22Rv1 (cell line): ENCODE results near the gene GJB6.

Experiments used
- ZFX ChIP-seq: fragments of 450-650 bp; IDR thresholded peaks from 2 replicates; pipeline ENCODE4 v1.6.1; 2017; ENCODE audit warnings: antibody characterized with exemption, borderline replicate concordance
- TF ChIP-seq, protein P1 (sequence below): fragments of 450-650 bp; IDR thresholded peaks from 2 replicates; pipeline ENCODE4 v1.5.1; 2017; ENCODE audit warnings: mild to moderate bottlenecking

- TF ChIP-seq, protein P1, sequence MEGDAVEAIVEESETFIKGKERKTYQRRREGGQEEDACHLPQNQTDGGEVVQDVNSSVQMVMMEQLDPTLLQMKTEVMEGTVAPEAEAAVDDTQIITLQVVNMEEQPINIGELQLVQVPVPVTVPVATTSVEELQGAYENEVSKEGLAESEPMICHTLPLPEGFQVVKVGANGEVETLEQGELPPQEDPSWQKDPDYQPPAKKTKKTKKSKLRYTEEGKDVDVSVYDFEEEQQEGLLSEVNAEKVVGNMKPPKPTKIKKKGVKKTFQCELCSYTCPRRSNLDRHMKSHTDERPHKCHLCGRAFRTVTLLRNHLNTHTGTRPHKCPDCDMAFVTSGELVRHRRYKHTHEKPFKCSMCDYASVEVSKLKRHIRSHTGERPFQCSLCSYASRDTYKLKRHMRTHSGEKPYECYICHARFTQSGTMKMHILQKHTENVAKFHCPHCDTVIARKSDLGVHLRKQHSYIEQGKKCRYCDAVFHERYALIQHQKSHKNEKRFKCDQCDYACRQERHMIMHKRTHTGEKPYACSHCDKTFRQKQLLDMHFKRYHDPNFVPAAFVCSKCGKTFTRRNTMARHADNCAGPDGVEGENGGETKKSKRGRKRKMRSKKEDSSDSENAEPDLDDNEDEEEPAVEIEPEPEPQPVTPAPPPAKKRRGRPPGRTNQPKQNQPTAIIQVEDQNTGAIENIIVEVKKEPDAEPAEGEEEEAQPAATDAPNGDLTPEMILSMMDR, result no peak
- no peak for TF ChIP-seq ZFX
Observed at GRCh38 chr13:20258208-20258962, 26.3 kb upstream of the GJB6 start.
